ENCODE data around the gene SLC66A2. TPM values are rescaled to one million over a fixed set of nuclear protein-coding genes. Genes with fewer than 3 reads are reported as not detected.

Gene SLC66A2
- total and polyA plus RNA-seq, 8 donors = 19.6 to 36.1 (median 22.6) TPM

DNA sequence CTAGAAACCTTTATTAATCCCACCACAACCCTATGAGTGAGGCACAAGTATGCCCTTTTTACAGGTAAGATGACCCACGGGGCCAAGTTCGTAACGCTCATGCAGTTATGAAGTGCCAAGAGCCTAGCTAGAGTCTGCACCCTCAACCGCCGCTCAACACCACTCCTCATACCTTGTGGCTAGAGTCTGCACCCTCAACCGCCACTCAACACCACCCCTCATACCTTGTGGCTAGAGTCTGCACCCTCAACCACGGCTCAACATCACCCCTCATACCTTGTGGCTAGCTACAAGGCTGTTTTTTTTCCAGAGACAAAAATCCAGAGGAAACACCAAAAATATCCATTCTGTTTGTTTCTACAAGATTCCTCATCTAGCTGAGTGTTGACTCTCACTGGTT lies 32.3 kb upstream of the SLC66A2 start:
- no peak for ATAC-seq
- no peak for DNase-seq
- TF ChIP-seq, protein P1, sequence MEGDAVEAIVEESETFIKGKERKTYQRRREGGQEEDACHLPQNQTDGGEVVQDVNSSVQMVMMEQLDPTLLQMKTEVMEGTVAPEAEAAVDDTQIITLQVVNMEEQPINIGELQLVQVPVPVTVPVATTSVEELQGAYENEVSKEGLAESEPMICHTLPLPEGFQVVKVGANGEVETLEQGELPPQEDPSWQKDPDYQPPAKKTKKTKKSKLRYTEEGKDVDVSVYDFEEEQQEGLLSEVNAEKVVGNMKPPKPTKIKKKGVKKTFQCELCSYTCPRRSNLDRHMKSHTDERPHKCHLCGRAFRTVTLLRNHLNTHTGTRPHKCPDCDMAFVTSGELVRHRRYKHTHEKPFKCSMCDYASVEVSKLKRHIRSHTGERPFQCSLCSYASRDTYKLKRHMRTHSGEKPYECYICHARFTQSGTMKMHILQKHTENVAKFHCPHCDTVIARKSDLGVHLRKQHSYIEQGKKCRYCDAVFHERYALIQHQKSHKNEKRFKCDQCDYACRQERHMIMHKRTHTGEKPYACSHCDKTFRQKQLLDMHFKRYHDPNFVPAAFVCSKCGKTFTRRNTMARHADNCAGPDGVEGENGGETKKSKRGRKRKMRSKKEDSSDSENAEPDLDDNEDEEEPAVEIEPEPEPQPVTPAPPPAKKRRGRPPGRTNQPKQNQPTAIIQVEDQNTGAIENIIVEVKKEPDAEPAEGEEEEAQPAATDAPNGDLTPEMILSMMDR (IDR thresholded peaks at IDR 0.05) = no peak
- H3K36me3 ChIP-seq = no peaks in the 10 kb centered on the region
- H3K27ac ChIP-seq = no peak overlapping the region
- H3K4me3 ChIP-seq = no peak overlapping the region
- intact Hi-C loops (cut with DNase I) = no loop called here
- 92 to 94% methylated on average over 7 of the region's 7 CpGs for WGBS, 2 donors
- H3K4me1 ChIP-seq = peaks cover 0 to 23% (median 11%) of the 10 kb centered on the region in 3 donors
- H3K27me3 ChIP-seq = no peaks in the 10 kb centered on the region
- H3K9me3 ChIP-seq = no peaks in the 10 kb centered on the region
- FAIRE-seq = no peak

DNA sequence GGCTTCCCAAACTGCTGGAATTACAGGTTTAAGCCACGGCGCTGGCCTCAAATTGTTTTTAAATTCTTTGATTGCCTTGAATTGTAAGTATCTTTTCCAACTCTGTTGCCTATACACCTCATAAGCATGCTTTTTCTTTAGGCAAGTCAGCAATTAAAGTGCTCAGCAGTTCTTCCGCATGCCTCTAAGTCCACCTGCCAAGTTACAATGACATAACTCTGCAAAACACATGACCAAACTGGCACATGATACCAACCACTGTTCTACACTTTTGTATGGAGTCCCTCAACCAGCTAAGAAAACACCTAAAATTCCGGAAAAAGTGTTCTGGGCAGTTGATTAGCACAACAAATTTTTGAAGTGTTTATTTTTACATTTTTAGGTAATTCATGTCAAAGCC lies 31.8 kb upstream of the SLC66A2 start:
- Histone ChIP-seq H3K27ac (no peak overlapping the region), H3K9me3 (no peaks in the 10 kb centered on the region), H3K27me3 (no peaks in the 10 kb centered on the region), H3K4me1 (peaks cover 0 to 23% (median 11%) of the 10 kb centered on the region in 3 donors), H3K36me3 (no peaks in the 10 kb centered on the region), H3K4me3 (no peak overlapping the region)
- no peak for FAIRE-seq
- intact Hi-C loops (cut with DNase I) = no loop called here
- TF ChIP-seq, protein P1 (IDR thresholded peaks at IDR 0.05) = no peak
- 67 to 80% methylated on average over 4 of the region's 4 CpGs for WGBS, 2 donors
- DNase-seq = peak in 1 of 6 donors; percentile 21
- ATAC-seq = peak in 2 of 4 donors; percentile 22 to 42

DNA sequence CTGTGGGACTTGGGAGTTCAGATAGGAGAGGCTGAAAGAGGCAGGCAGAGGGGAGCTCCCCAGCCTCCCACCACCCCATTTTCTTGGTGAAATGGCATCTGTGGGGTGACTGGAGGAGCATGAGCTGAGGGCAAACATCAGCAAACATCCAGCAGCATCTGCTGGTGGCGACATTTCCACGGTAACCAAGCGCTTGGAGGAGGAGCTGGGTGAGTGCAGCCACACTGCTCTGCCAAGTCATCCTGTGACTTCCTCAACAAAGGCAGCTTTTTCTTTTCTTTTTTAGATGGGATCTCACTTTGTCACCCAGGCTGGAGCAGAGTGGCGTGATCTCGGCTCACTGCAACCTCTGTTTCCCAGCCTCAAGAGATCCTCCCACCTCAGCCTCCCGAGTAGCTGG lies 31.3 kb upstream of the SLC66A2 start:
- no peak for FAIRE-seq
- DNase-seq = peak in 1 of 6 donors; percentile 21
- Histone ChIP-seq H3K4me1 (peaks cover 0 to 23% (median 11%) of the 10 kb centered on the region in 3 donors), H3K4me3 (no peak overlapping the region), H3K9me3 (no peaks in the 10 kb centered on the region), H3K27ac (no peak overlapping the region), H3K36me3 (no peaks in the 10 kb centered on the region), H3K27me3 (no peaks in the 10 kb centered on the region)
- intact Hi-C loops (cut with DNase I) = no loop called here
- 86 to 90% methylated on average over 6 of the region's 6 CpGs for WGBS, 2 donors
- peak in 3 of 4 donors; percentile 38 to 61 (median 48) for ATAC-seq
- TF ChIP-seq, protein P1 (IDR thresholded peaks at IDR 0.05) = no peak

DNA sequence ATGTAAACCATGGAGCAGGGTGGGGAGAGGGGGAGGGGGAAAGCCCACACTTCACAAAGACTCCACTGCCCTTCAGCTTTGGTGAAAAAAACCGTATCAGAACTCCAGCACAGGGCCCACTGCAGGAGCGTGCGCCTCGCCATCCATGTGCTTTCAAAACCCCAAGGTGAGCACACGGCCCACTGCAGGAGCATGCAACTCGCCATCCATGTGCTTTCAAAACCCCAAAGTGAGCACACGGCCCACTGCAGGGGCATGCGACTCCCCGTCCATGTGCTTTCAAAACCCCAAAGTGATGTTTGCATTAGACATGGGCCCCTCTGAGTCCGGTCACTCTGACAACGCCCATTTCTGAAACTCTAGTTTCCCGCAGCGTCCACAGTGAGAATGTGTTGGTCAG lies 29.1 kb upstream of the SLC66A2 start:
- no peaks in the 10 kb centered on the region for H3K9me3 ChIP-seq
- H3K36me3 ChIP-seq = no peaks in the 10 kb centered on the region
- peaks cover 0 to 8% (median 0%) of the 10 kb centered on the region in 3 donors for H3K4me1 ChIP-seq
- intact Hi-C loops (cut with DNase I) = no loop called here
- no peak overlapping the region for H3K4me3 ChIP-seq
- ATAC-seq (no peak), FAIRE-seq (no peak), DNase-seq (no peak)
- TF ChIP-seq, protein P1 (IDR thresholded peaks at IDR 0.05) = no peak
- no peak overlapping the region for H3K27ac ChIP-seq
- WGBS, 2 donors = 89% methylated on average over 13 of the region's 13 CpGs
- no peaks in the 10 kb centered on the region for H3K27me3 ChIP-seq

DNA sequence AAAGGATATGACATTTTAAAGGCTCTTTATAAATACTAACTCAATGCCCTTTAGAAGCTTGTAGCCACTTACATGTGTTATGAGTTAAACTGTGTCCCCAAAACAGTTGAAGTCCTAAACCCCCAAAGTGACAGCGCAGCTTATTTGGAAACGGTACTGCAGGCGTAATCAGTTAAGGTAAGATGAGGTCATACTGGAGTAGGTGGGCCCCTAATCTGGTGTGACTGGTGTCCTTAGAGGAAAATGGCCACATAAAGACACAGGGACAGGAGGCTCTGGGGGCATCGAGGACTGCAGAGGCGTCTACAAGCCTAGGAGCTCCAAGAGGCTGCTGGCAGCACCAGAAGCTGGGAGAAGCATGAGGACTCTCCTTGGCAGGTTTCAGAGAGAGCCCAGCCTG lies 28.4 kb upstream of the SLC66A2 start:
- FAIRE-seq (no peak), DNase-seq (no peak), ATAC-seq (no peak)
- Histone ChIP-seq H3K36me3 (no peaks in the 10 kb centered on the region), H3K9me3 (no peaks in the 10 kb centered on the region), H3K4me3 (no peak overlapping the region), H3K27ac (no peak overlapping the region), H3K27me3 (no peaks in the 10 kb centered on the region), H3K4me1 (peaks cover 0 to 8% (median 0%) of the 10 kb centered on the region in 3 donors)
- WGBS, 2 donors = 92 to 95% methylated on average over 5 of the region's 5 CpGs
- TF ChIP-seq, protein P1 (IDR thresholded peaks at IDR 0.05) = no peak
- intact Hi-C loops (cut with DNase I) = no loop called here

All from pancreas (tissue), 10 donors.